ENCODE results near the gene OSCP1.
A peak's percentile ranks its signal among the peaks of the same experiment; 100 is the strongest.
"Not testable (repeated sequence)": the region's sequence is repeated elsewhere in the genome, so short reads cannot be mapped to it uniquely, and the experiment has no call there.

OSCP1 gene, protein sequence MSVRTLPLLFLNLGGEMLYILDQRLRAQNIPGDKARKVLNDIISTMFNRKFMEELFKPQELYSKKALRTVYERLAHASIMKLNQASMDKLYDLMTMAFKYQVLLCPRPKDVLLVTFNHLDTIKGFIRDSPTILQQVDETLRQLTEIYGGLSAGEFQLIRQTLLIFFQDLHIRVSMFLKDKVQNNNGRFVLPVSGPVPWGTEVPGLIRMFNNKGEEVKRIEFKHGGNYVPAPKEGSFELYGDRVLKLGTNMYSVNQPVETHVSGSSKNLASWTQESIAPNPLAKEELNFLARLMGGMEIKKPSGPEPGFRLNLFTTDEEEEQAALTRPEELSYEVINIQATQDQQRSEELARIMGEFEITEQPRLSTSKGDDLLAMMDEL

GRCh38 chr1:36450270-36450918 lies at the start of gene OSCP1:
Gene OSCP1, minus strand, starts transcription at chr1:36450451. Its CDS starts 82 bp downstream, at chr1:36450369.
- DNase-seq: peak; percentile 75 to 76

GRCh38 chr1:36497207-36497606 lies 47.0 kb upstream of the OSCP1 start:
- no peak for DNase-seq

- no peak for DNase-seq
Observed at GRCh38 chr1:36494971-36495370, 44.7 kb upstream of the OSCP1 start.

GRCh38 chr1:36493524-36493923 lies 43.3 kb upstream of the OSCP1 start:
- DNase-seq: no peak

- no peak for DNase-seq
Observed at GRCh38 chr1:36492491-36492890, 42.2 kb upstream of the OSCP1 start.

GRCh38 chr1:36489258-36490051 lies 39.2 kb upstream of the OSCP1 start:
- DNase-seq: not testable (repeated sequence)

DNA sequence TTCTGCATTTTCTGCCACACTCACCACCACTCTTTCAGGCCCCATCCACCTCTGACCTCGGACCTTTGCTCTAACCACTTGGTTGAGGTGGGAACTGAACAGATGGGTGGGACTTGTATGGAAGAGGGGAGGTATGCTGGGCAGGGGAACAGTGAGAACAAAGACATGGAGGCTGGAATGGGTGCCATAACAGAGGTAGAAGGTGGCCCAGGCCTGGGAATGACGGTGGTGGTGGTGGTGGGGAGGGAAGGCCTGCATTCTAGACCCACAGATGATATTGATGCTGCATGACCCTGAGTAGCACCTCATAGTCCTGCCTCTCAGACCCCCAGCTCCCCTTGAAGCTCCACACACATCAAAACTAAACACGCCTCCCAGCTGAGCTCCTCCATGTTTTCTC lies 37.7 kb upstream of the OSCP1 start:
- DNase-seq: no peak

DNA sequence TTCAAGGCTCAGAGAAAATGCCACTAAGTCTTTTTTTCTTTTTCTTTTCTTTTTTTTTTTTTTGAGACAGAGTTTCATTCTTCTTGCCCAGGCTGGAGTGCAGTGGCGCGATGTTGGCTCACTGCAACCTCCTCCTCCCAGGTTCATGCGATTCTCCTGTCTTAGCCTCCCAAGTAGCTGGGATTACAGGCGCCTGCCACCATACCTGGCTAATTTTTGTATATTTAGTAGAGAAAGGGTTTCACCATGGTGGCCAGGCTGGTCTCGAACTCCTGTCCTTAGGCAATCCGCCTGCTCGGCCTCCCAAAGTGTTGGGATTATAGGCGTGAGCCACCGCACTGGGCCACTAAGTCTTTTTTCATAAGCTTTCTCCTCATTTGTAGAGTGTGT lies 37.1 kb upstream of the OSCP1 start:
- DNase-seq: not testable (repeated sequence)

GRCh38 chr1:36486439-36487335 lies 36.4 kb upstream of the OSCP1 start:
- no peak for DNase-seq

DNA sequence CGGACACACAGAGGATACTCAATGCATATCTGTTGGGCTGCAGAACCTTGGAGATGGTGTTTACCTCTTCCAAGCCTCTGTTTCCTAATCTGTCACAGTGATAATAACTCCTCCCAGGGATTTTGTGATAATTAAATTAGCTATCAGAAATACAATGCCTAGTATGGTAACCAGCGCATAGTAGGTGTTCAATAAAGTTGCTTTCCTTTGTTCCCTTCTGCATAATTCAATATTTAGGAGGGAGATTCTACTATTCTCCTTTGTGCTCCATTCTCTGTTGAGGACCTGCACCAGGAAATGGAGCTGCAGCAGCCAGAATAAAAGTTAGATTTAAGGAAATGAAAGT lies 35.8 kb upstream of the OSCP1 start:
- DNase-seq: no peak

- DNase-seq: no peak
Observed at GRCh38 chr1:36484099-36484498, 33.8 kb upstream of the OSCP1 start.

- DNase-seq: no peak
Observed at GRCh38 chr1:36482724-36483388, 32.6 kb upstream of the OSCP1 start, which contains the start of gene CSF3R. Gene CSF3R, minus strand, starts transcription at chr1:36482913. Its CDS starts 3,417 bp downstream, at chr1:36479496.

- no peak for DNase-seq
Observed at GRCh38 chr1:36481771-36482723, 31.8 kb upstream of the OSCP1 start.

DNA sequence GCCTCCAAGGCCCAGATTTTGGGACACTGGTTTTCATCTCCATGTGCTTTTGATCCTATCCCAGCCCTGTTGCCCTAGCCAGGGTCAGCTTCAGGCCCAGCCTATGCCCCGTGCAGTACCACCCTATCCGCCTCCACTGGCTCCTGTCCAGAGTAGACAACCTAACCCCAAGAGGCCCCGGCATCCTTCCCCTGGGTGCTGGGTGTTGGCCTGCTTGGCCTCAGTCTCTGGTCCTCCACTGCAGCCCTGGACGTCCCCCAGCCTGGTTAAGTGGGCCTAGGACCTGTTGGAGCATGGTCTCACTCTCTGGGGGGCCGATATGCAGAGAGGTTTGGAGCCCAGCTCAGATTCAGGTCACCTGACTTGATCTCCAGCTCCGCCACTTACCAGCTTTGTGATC lies 30.8 kb upstream of the OSCP1 start:
- no peak for DNase-seq

GRCh38 chr1:36480161-36480560 lies 29.9 kb upstream of the OSCP1 start:
- no peak for DNase-seq

DNA sequence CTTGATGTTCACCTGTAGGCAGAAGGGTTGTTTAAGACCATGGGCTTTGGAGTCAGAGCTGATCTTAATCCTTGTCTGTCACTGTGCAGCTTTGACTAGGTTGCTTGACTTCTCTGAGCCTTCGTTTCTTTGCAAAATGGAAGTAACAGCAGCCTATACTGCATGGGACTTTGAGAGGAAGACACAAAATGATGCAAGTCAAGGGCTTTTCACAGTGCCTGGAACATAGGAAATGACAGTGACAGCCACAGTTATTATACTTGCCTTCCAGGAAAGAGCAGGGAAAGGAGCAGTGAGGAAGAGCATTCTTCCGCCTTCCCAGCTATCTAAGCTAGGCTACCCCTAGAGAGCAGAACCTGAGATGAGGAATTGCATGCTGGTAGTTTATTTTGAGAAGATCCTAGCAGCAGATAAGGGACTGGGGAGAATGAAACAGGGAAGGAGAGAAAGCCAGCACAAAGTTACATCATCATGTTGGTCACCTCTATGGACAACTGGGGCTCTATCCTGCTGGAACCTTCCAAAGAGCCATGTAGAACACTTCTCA lies 29.3 kb upstream of the OSCP1 start:
- no peak for DNase-seq

GRCh38 chr1:36477615-36478014 lies 27.4 kb upstream of the OSCP1 start:
- not testable (repeated sequence) for DNase-seq

DNA sequence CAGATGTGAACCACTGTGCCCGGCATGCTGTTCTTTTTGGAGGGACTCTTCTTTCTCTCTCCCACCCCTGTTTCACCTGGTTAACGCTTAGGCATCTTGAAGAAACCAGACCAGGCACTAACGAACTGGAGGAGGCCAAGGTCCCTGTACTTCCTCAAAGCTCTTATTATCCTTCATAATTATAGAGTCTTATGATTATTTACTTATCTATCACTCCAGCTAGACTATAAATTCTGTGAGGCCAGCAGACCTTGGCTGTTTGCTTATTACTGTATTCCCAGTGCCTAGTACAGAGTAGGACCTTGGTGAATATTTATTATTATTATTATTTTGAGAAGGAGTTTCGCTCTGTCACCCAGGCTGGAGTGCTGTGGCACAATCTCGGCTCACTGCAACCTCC lies 26.7 kb upstream of the OSCP1 start:
- no peak for DNase-seq

DNA sequence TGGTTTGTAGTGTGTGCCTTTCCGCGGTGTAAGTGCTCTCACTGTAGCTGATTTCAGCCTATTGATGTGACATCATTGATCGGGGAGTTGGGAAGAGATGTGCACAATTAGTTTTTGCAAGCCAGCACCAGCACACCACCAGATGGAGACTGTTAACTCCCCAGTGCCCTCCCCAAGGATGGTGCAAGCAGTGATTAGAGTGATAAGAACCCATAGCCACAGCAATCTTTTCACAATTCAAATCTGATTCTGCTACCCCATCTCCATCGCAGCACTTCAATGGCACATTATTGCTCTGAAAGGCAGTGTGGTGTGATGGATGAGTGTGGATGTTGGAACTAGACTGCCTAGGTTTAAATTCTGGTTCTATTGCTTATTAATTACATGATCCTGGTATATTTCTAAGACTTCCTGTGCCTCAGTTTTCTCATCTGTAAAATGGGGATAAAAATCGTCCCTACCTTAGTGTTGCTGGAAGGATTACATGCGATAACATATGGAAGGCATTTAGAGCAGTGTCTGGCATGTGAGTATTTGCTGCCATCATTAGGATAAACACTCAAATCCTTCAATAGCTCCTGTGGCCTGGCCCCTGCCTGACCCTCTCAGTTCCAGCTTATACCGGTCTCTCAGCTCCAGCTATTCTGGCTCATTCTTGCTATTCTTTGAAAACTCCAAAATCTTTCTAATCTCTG lies 25.8 kb upstream of the OSCP1 start:
- DNase-seq: no peak

DNA sequence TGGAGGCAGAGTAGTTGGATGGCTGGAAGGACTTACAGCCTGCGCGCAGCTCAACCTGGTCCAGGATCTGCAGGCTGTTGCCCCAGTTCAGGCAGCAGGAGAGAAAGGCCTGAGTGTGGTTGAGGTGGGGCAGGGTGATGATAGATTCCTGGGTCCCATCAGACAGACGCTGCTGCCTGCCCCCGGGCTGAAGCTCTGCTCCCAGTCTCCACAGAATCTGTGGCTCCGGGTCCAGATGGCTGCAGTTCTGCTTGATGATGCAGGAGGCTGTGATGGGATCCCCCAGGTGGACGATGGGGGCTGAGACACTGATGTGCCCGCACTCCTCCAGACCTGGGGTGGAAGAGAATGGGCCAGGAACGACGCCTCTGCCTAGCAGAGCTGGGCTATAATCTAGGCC lies 25.1 kb upstream of the OSCP1 start:
- no peak for DNase-seq

All from activated CD4-positive, alpha-beta T cell treated with anti-CD3 and anti-CD28 coated beads, Interleukin-2, amount 50 U/mL, for 4 hours (primary cell).